Measurements from ENCODE around the gene GIT2.

- no peak for TF ChIP-seq CTCF (IDR thresholded peaks at IDR 0.05)
- TF ChIP-seq POLR2A (IDR thresholded peaks at IDR 0.05), result no peak
Measured at GRCh38 chr12:109952160-109952858, 43.9 kb downstream of the GIT2 start.
